ENCODE data around the gene UFSP2. TPM values are rescaled to one million over a fixed set of nuclear protein-coding genes. Genes with fewer than 3 reads are reported as not detected.
"Not testable (repeated sequence)": the region's sequence is repeated elsewhere in the genome, so short reads cannot be mapped to it uniquely, and the experiment has no call there.

The UFSP2 gene
- total and polyA plus RNA-seq, 2 donors: 19.9 to 38.9 TPM

DNA sequence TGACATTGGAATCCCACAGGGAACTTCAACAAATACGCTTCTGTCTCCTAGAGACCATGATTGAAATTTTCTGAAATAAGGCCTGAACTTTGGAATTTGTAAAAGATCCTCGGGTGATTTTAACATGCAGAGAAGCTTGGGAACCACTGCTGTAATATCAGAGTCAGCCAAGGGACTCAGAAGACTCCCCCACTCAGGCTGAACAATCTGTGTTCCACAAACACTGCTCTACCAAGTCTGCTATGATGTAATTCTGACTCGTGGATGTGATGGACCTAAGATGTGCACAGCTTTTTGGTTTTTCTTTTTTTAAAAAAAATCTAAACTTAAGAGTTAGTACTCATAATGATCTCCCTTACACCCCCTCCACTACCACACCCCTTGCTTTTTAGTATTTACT, 56.0 kb downstream of the UFSP2 start:
- no peak for DNase-seq (ENCODE audit: low read depth in 6 of 9, low spot score in 9 of 9)
- Histone ChIP-seq H3K36me3 (ENCODE audit: control insufficient read depth in 2 of 2, insufficient read depth in 2 of 2, low read length in 1 of 2) (no peaks in the 10 kb centered on the region), H3K4me1 (ENCODE audit: control insufficient read depth in 2 of 2, insufficient read depth in 2 of 2, low read length in 2 of 2) (no peaks in the 10 kb centered on the region), H3K9me3 (ENCODE audit: control insufficient read depth in 2 of 2, insufficient read depth in 1 of 2, low read length in 1 of 2) (no peaks in the 10 kb centered on the region), H3K27me3 (ENCODE audit: control insufficient read depth in 2 of 2, insufficient read depth in 1 of 2, low read length in 1 of 2) (no peaks in the 10 kb centered on the region), H3K27ac (ENCODE audit: low read depth in 1 of 2, low read length in 1 of 2) (no peak overlapping the region), H3K4me3 (ENCODE audit: low read length in 2 of 2) (no peak overlapping the region)
- 96% methylated on average over 3 of the region's 3 CpGs for WGBS

DNA sequence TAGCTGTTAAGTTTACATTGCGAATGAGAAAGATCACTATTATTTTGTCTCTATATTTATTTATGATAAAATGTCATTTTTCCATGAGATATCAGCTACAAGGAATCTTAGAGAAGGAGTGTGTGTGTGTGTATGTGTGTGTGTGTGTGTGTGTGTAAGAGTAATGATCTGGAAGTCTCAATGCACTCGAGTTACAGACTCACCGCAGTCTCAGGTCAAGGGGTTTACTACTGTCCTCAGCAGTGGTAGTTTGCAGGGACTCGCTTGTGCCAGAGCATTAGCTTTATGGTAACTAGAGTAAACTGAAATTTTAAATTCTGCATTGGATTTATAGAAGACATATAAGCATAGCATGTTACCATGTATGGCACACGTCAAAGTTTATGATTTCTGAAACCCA, 60.9 kb downstream of the UFSP2 start:
- WGBS: 98% methylated on average over 5 of the region's 5 CpGs
- no peak overlapping the region for H3K27ac ChIP-seq (ENCODE audit: low read depth in 1 of 2, low read length in 1 of 2)
- no peaks in the 10 kb centered on the region for H3K36me3 ChIP-seq (ENCODE audit: control insufficient read depth in 2 of 2, insufficient read depth in 2 of 2, low read length in 1 of 2)
- H3K9me3 ChIP-seq (ENCODE audit: control insufficient read depth in 2 of 2, insufficient read depth in 1 of 2, low read length in 1 of 2): no peaks in the 10 kb centered on the region
- DNase-seq (ENCODE audit: low read depth in 6 of 9, low spot score in 9 of 9): no peak
- H3K4me3 ChIP-seq (ENCODE audit: low read length in 2 of 2): no peak overlapping the region
- no peaks in the 10 kb centered on the region for H3K4me1 ChIP-seq (ENCODE audit: control insufficient read depth in 2 of 2, insufficient read depth in 2 of 2, low read length in 2 of 2)
- H3K27me3 ChIP-seq (ENCODE audit: control insufficient read depth in 2 of 2, insufficient read depth in 1 of 2, low read length in 1 of 2): no peaks in the 10 kb centered on the region

GRCh38 chr4:185363251-185363650, 62.5 kb downstream of the UFSP2 start:
- WGBS: 93% methylated on average over 3 of the region's 3 CpGs
- Histone ChIP-seq H3K9me3 (ENCODE audit: control insufficient read depth in 2 of 2, insufficient read depth in 1 of 2, low read length in 1 of 2) (no peaks in the 10 kb centered on the region), H3K27ac (ENCODE audit: low read depth in 1 of 2, low read length in 1 of 2) (no peak overlapping the region), H3K4me3 (ENCODE audit: low read length in 2 of 2) (no peak overlapping the region), H3K4me1 (ENCODE audit: control insufficient read depth in 2 of 2, insufficient read depth in 2 of 2, low read length in 2 of 2) (no peaks in the 10 kb centered on the region), H3K36me3 (ENCODE audit: control insufficient read depth in 2 of 2, insufficient read depth in 2 of 2, low read length in 1 of 2) (no peaks in the 10 kb centered on the region), H3K27me3 (ENCODE audit: control insufficient read depth in 2 of 2, insufficient read depth in 1 of 2, low read length in 1 of 2) (no peaks in the 10 kb centered on the region)
- no peak for DNase-seq (ENCODE audit: low read depth in 6 of 9, low spot score in 9 of 9)

DNA sequence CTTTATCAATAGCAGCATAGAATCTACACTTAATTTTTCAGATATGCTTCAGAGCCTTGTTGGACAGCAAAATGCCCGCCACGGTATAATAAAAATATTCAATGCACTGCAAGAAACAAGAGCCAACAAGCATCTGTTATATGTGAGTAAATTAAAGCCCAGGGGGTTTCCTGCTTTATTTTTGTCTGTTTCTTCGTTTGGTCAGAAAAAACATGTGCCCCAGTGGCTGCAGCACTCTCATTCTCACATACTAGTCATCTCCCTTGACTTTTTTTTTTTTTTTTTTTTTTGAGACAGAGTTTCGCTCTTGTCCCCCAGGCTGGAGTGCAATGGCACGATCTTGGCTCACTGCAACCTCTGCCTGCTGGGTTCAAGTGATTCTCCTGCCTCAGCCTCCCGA, 63.2 kb downstream of the UFSP2 start:
- not testable (repeated sequence) for H3K4me1 ChIP-seq (ENCODE audit: control insufficient read depth in 2 of 2, insufficient read depth in 2 of 2, low read length in 2 of 2); H3K27me3 ChIP-seq (ENCODE audit: control insufficient read depth in 2 of 2, insufficient read depth in 1 of 2, low read length in 1 of 2); H3K4me3 ChIP-seq (ENCODE audit: low read length in 2 of 2); DNase-seq (ENCODE audit: low read depth in 6 of 9, low spot score in 9 of 9); H3K27ac ChIP-seq (ENCODE audit: low read depth in 1 of 2, low read length in 1 of 2); H3K36me3 ChIP-seq (ENCODE audit: control insufficient read depth in 2 of 2, insufficient read depth in 2 of 2, low read length in 1 of 2); H3K9me3 ChIP-seq (ENCODE audit: control insufficient read depth in 2 of 2, insufficient read depth in 1 of 2, low read length in 1 of 2)
- 95% methylated on average over 6 of the region's 6 CpGs for WGBS

- no peaks in the 10 kb centered on the region for H3K36me3 ChIP-seq (ENCODE audit: control insufficient read depth in 2 of 2, insufficient read depth in 2 of 2, low read length in 1 of 2)
- no peak for DNase-seq (ENCODE audit: low read depth in 6 of 9, low spot score in 9 of 9)
- whole genome bisulfite sequencing: 94% methylated on average over 3 of the region's 3 CpGs
- H3K9me3 ChIP-seq (ENCODE audit: control insufficient read depth in 2 of 2, insufficient read depth in 1 of 2, low read length in 1 of 2): no peaks in the 10 kb centered on the region
- H3K4me3 ChIP-seq (ENCODE audit: low read length in 2 of 2): no peak overlapping the region
- no peaks in the 10 kb centered on the region for H3K27me3 ChIP-seq (ENCODE audit: control insufficient read depth in 2 of 2, insufficient read depth in 1 of 2, low read length in 1 of 2)
- no peaks in the 10 kb centered on the region for H3K4me1 ChIP-seq (ENCODE audit: control insufficient read depth in 2 of 2, insufficient read depth in 2 of 2, low read length in 2 of 2)
- H3K27ac ChIP-seq (ENCODE audit: low read depth in 1 of 2, low read length in 1 of 2): no peak overlapping the region
Measured at GRCh38 chr4:185361872-185362271, 63.9 kb downstream of the UFSP2 start.

- no peak overlapping the region for H3K27ac ChIP-seq (ENCODE audit: low read depth in 1 of 2, low read length in 1 of 2)
- no peaks in the 10 kb centered on the region for H3K9me3 ChIP-seq (ENCODE audit: control insufficient read depth in 2 of 2, insufficient read depth in 1 of 2, low read length in 1 of 2)
- no peaks in the 10 kb centered on the region for H3K27me3 ChIP-seq (ENCODE audit: control insufficient read depth in 2 of 2, insufficient read depth in 1 of 2, low read length in 1 of 2)
- no peak for DNase-seq (ENCODE audit: low read depth in 6 of 9, low spot score in 9 of 9)
- no peak overlapping the region for H3K4me3 ChIP-seq (ENCODE audit: low read length in 2 of 2)
- H3K4me1 ChIP-seq (ENCODE audit: control insufficient read depth in 2 of 2, insufficient read depth in 2 of 2, low read length in 2 of 2): no peaks in the 10 kb centered on the region
- 98% methylated on average over 8 of the region's 8 CpGs for WGBS
- no peaks in the 10 kb centered on the region for H3K36me3 ChIP-seq (ENCODE audit: control insufficient read depth in 2 of 2, insufficient read depth in 2 of 2, low read length in 1 of 2)
Measured at GRCh38 chr4:185359767-185360446, 65.9 kb downstream of the UFSP2 start.

DNA sequence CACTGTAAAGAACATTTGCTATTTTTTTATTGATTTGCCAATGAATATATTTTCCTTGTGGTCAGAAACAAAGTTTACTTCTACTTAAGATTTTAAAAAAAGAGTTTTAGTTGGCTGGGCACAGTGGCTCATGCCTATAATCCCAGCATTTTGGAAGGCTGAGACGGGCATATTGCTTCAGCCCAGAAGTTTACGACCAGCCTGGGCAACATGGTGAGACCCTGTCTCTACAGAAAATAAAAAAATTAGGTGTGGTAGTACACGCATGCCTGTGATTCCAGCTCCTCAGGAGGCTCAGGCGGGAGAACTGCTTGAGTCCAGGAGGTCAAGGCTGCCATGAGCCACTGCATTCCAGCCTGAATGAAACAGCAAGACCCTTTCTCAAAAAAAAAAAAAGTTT, 66.8 kb downstream of the UFSP2 start:
- WGBS: 98% methylated on average over 4 of the region's 4 CpGs
- DNase-seq (ENCODE audit: low read depth in 6 of 9, low spot score in 9 of 9): no peak
- Histone ChIP-seq H3K9me3 (ENCODE audit: control insufficient read depth in 2 of 2, insufficient read depth in 1 of 2, low read length in 1 of 2) (no peaks in the 10 kb centered on the region), H3K4me1 (ENCODE audit: control insufficient read depth in 2 of 2, insufficient read depth in 2 of 2, low read length in 2 of 2) (no peaks in the 10 kb centered on the region), H3K27ac (ENCODE audit: low read depth in 1 of 2, low read length in 1 of 2) (no peak overlapping the region), H3K4me3 (ENCODE audit: low read length in 2 of 2) (no peak overlapping the region), H3K36me3 (ENCODE audit: control insufficient read depth in 2 of 2, insufficient read depth in 2 of 2, low read length in 1 of 2) (no peaks in the 10 kb centered on the region), H3K27me3 (ENCODE audit: control insufficient read depth in 2 of 2, insufficient read depth in 1 of 2, low read length in 1 of 2) (no peaks in the 10 kb centered on the region)

- WGBS: 93% methylated on average over 4 of the region's 4 CpGs
- H3K27me3 ChIP-seq (ENCODE audit: control insufficient read depth in 2 of 2, insufficient read depth in 1 of 2, low read length in 1 of 2): no peaks in the 10 kb centered on the region
- no peak for DNase-seq (ENCODE audit: low read depth in 6 of 9, low spot score in 9 of 9)
- H3K4me1 ChIP-seq (ENCODE audit: control insufficient read depth in 2 of 2, insufficient read depth in 2 of 2, low read length in 2 of 2): no peaks in the 10 kb centered on the region
- no peaks in the 10 kb centered on the region for H3K36me3 ChIP-seq (ENCODE audit: control insufficient read depth in 2 of 2, insufficient read depth in 2 of 2, low read length in 1 of 2)
- H3K9me3 ChIP-seq (ENCODE audit: control insufficient read depth in 2 of 2, insufficient read depth in 1 of 2, low read length in 1 of 2): no peaks in the 10 kb centered on the region
- H3K4me3 ChIP-seq (ENCODE audit: low read length in 2 of 2): no peak overlapping the region
- no peak overlapping the region for H3K27ac ChIP-seq (ENCODE audit: low read depth in 1 of 2, low read length in 1 of 2)
Measured at GRCh38 chr4:185358514-185358913, 67.2 kb downstream of the UFSP2 start.

DNA sequence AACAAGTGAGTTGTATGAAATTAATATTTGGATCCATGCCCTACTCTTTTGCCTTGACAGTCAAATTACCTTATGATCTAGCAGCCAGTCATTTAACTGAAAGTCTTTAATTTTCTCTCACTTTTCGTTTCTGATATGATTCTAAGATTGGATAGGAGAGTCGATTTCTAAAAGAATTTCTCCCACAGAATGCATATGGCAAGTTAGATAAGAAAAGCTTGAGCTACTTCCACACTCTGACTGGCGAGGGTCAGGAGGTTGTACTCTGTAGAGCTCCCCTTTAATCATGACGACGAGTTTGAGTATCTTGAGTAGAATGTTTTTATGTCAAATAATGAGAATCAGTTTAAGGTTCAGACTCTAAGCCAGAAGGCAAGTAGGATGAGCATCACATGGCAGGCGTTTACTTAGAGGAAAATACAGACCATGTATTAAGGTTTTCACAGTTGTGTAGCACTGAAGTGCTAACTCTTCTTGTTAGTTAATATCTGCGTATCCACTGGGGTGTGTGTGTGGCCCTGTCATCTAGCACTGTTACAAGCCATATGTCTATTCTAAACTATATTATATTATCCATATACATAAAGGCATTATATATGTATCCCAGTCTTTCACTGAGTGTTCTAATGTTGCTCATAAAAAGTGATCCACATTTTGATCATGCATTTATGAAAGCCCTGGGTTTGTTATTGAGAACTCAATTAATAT, 67.9 kb downstream of the UFSP2 start:
- no peaks in the 10 kb centered on the region for H3K4me1 ChIP-seq (ENCODE audit: control insufficient read depth in 2 of 2, insufficient read depth in 2 of 2, low read length in 2 of 2)
- H3K4me3 ChIP-seq (ENCODE audit: low read length in 2 of 2): no peak overlapping the region
- H3K27ac ChIP-seq (ENCODE audit: low read depth in 1 of 2, low read length in 1 of 2): no peak overlapping the region
- no peaks in the 10 kb centered on the region for H3K27me3 ChIP-seq (ENCODE audit: control insufficient read depth in 2 of 2, insufficient read depth in 1 of 2, low read length in 1 of 2)
- H3K9me3 ChIP-seq (ENCODE audit: control insufficient read depth in 2 of 2, insufficient read depth in 1 of 2, low read length in 1 of 2): no peaks in the 10 kb centered on the region
- 94% methylated on average over 7 of the region's 7 CpGs for WGBS
- DNase-seq (ENCODE audit: low read depth in 6 of 9, low spot score in 9 of 9): no peak
- H3K36me3 ChIP-seq (ENCODE audit: control insufficient read depth in 2 of 2, insufficient read depth in 2 of 2, low read length in 1 of 2): no peaks in the 10 kb centered on the region

Data from thymus (tissue), 11 donors.